K562 (cell line): ENCODE results near the gene SLC38A1. TPM values are rescaled to one million over a fixed set of nuclear protein-coding genes. Genes with fewer than 3 reads are reported as not detected.

ENCODE experiments used
- C11orf30 ChIP-seq: fragments of 450-650 bp; IDR thresholded peaks from 2 replicates; pipeline ENCODE4 v1.6.1; 2016; ENCODE audit warnings: low read depth, mild to moderate bottlenecking
- CBX3 ChIP-seq, 2 experiments: IDR thresholded peaks; 1 replicate in 1 of 2; 2 replicates in 1 of 2; pipeline ENCODE4 v1.6.1; 2012; ENCODE audit warnings: inconsistent platforms in 2 of 2, low read length in 2 of 2, borderline replicate concordance in 1 of 2, control low read depth in 1 of 2
- EP300 ChIP-seq: IDR thresholded peaks from 2 replicates; pipeline ENCODE4 v1.6.1; 2012; ENCODE audit warnings: low read length, improper control_type of control experiment
- OTX1 ChIP-seq: fragments of 450-650 bp; formaldehyde crosslinking; IDR thresholded peaks from 2 replicates; pipeline ENCODE4 v1.4.0; 2022; ENCODE audit warnings: mild to moderate bottlenecking
- RBM17 ChIP-seq: fragments of 200-400 bp; formaldehyde crosslinking; IDR thresholded peaks from 2 replicates; pipeline ENCODE4 v1.6.1; 2017; ENCODE audit warnings: low read depth, mild to moderate bottlenecking, low read length, borderline replicate concordance
- ZBTB40 ChIP-seq, 2 experiments: fragments of 450-650 bp in 1 of 2; sonication (generic) in 1 of 2; formaldehyde crosslinking in 1 of 2; IDR thresholded peaks; 2 replicates each; pipeline versions ENCODE4 v1.7.1 to v1.9.0; 2016 to 2022; ENCODE audit warnings: inconsistent platforms in 1 of 2, mild to moderate bottlenecking in 1 of 2, missing genetic modification reagents in 1 of 2
- ZNF583 ChIP-seq: fragments of 250-450 bp; sonication (Bioruptor Pico); IDR thresholded peaks from 2 replicates; pipeline ENCODE4 v1.4.0; 2020
- polyA plus RNA-seq, 8 experiments: library from polyadenylated mRNA; depleted of rRNA in 4 of 8; stranded (reverse) in 5 of 8; unstranded in 3 of 8; fragments of >200 nt; fragmentation: Nextera tagmentation in 2 of 8; fragmentation: Illumina TruSeq in 1 of 8; extraction: Ambion mirVana in 2 of 8; extraction: Trizol in 1 of 8; gene quantifications; 2 replicates each; pipeline versions ENCODE4 v1.2.1 to v1.2.3, GENCODE V29; 2011 to 2014; ENCODE audit warnings: inconsistent platforms in 1 of 8, missing spikeins in 1 of 8
- total RNA-seq, 7 experiments: library from RNA; depleted of rRNA in 6 of 7; stranded (reverse); fragments of >200 nt in 6 of 7; fragmentation: Illumina TruSeq in 2 of 7; extraction: Trizol in 2 of 7; gene quantifications; 2 replicates each; pipeline versions ENCODE4 v1.2.1 to v1.2.3, GENCODE V29; 2011 to 2021; ENCODE audit warnings: low replicate concordance in 1 of 7
- TF ChIP-seq, protein P1 (sequence below): fragments of 250-450 bp; sonication (Bioruptor Pico); IDR thresholded peaks from 2 replicates; pipeline ENCODE4 v1.8.0; 2022; ENCODE audit warnings: moderate library complexity, mild to moderate bottlenecking, inconsistent platforms

SLC38A1 gene
- total and polyA plus RNA-seq, 9 of the 15 experiments (the other 6 are each of a cell fraction or from before 2014, with no cell fraction given) = 51.9 to 112 (median 75.0) TPM

DNA sequence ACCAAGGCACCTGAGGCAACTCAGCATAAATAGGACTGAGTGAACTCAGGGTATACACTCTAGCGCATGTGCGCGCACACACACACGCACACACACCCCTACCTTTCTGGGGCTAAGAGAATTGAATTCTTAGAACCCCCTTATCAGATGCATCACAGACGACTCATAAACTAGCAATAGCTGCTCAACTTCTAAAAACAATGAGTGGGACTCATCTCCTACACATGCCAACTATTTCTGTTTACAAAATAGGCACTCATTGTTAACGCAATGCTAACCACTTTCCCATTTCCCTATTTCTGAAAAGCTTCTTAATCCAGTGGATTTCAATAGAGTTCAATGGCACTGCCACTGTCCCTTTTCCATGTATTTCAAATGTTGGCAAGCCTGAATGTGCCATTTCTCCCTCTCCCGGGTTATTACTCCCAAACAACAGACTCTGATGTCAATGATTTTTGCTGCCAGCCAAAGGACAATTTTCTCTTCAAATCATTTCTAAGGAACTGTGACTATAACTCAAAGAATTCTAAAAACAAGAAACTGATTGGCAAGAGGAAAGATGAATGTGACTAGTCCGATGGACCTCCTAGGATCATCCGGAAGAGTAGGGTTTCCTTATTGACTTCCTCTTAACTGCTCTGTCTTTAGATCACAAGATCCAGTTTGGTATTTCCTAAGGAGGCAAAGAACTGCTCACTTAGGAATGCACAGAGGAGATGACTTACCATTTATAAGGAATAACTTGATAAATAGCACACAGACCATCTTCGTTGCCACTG lies 48.8 kb downstream of the SLC38A1 start (continued):
- TF ChIP-seq ZBTB40 (IDR thresholded peaks at IDR 0.05) (no peak), ZBTB40 (CRISPR knock-in tag; IDR thresholded peaks at IDR 0.05) (no peak), ZNF583 (CRISPR knock-in tag) (no peak), EP300 (peak; percentile 84), RBM17 (no peak), OTX1 (CRISPR knock-in tag) (no peak), CBX3 (IDR thresholded peaks at IDR 0.05; ENCODE audit: borderline replicate concordance in 1 of 2, low read length in 2 of 2) (no peak), C11orf30 (peak; percentile 91)
- TF ChIP-seq, protein P1, sequence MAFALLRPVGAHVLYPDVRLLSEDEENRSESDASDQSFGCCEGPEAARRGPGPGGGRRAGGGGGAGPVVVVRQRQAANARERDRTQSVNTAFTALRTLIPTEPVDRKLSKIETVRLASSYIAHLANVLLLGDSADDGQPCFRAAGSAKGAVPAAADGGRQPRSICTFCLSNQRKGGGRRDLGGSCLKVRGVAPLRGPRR (CRISPR knock-in tag) = no peak
